IPS-18a (cell line): Measurements from ENCODE around the gene SLC39A6.
"Not testable (repeated sequence)": the region's sequence is repeated elsewhere in the genome, so short reads cannot be mapped to it uniquely, and the experiment has no call there.

Experiments used
- H3K27ac ChIP-seq: one replicate; pipeline ENCODE4 v1.5.1; 2013; ENCODE audit warnings: low read length
- H3K27me3 ChIP-seq: one replicate; pipeline ENCODE4 v1.6.1; 2013; ENCODE audit warnings: mild to moderate bottlenecking, low read length; ENCODE audit not compliant: control insufficient read depth, insufficient read depth
- H3K36me3 ChIP-seq: one replicate; pipeline ENCODE4 v1.6.1; 2013; ENCODE audit warnings: low read depth, low read length; ENCODE audit not compliant: control insufficient read depth
- H3K4me1 ChIP-seq: one replicate; pipeline ENCODE4 v1.6.1; 2013; ENCODE audit warnings: low read depth, low read length; ENCODE audit not compliant: control insufficient read depth
- H3K4me3 ChIP-seq: one replicate; pipeline ENCODE4 v1.5.1; 2013; ENCODE audit warnings: low read length
- H3K9ac ChIP-seq: one replicate; pipeline ENCODE4 v1.6.1; 2013; ENCODE audit warnings: mild to moderate bottlenecking, low read length, moderate library complexity
- H3K9me3 ChIP-seq: one replicate; pipeline ENCODE4 v1.6.1; 2013; ENCODE audit warnings: low read depth, low read length; ENCODE audit not compliant: control insufficient read depth

The SLC39A6 gene

GRCh38 chr18:36129300-36130038 lies at the start of gene SLC39A6, which contains the start of gene ELP2:
TSS of gene SLC39A6 (minus strand) at chr18:36129340. CDS start at chr18:36127007, 2,333 bp downstream.
TSS of gene ELP2 (plus strand) at chr18:36129899. CDS start at chr18:36129934, 35 bp downstream.
- H3K36me3 ChIP-seq = peaks cover 22% of the 10 kb centered on the region
- peak within 1 kb of the TSS; percentile 93 for H3K9ac ChIP-seq
- peaks cover 5% of the 10 kb centered on the region for H3K4me1 ChIP-seq
- H3K4me3 ChIP-seq = peak within 1 kb of the TSS; percentile 99
- H3K27me3 ChIP-seq = no peaks in the 10 kb centered on the region
- H3K27ac ChIP-seq = peak within 1 kb of the TSS; percentile 93
- H3K9me3 ChIP-seq = no peaks in the 10 kb centered on the region

- peaks cover 30% of the 10 kb centered on the region for H3K36me3 ChIP-seq
- no peaks in the 10 kb centered on the region for H3K9me3 ChIP-seq
- H3K27ac ChIP-seq = no peak overlapping the region
- H3K27me3 ChIP-seq = no peaks in the 10 kb centered on the region
- no peak overlapping the region for H3K4me3 ChIP-seq
- no peaks in the 10 kb centered on the region for H3K4me1 ChIP-seq
- H3K9ac ChIP-seq = no peak overlapping the region
Observed at GRCh38 chr18:36177913-36178312, 48.8 kb upstream of the SLC39A6 start.

- H3K36me3 ChIP-seq = peaks cover 41% of the 10 kb centered on the region
- H3K27me3 ChIP-seq = no peaks in the 10 kb centered on the region
- H3K27ac ChIP-seq = no peak overlapping the region
- H3K4me3 ChIP-seq = no peak overlapping the region
- no peaks in the 10 kb centered on the region for H3K9me3 ChIP-seq
- H3K9ac ChIP-seq = no peak overlapping the region
- H3K4me1 ChIP-seq = no peaks in the 10 kb centered on the region
Observed at GRCh38 chr18:36176711-36177110, 47.6 kb upstream of the SLC39A6 start.

GRCh38 chr18:36176177-36176584 lies 47.0 kb upstream of the SLC39A6 start:
- H3K4me1 ChIP-seq = no peaks in the 10 kb centered on the region
- H3K27me3 ChIP-seq = no peaks in the 10 kb centered on the region
- no peak overlapping the region for H3K27ac ChIP-seq
- peaks cover 46% of the 10 kb centered on the region for H3K36me3 ChIP-seq
- no peaks in the 10 kb centered on the region for H3K9me3 ChIP-seq
- H3K9ac ChIP-seq = no peak overlapping the region
- H3K4me3 ChIP-seq = no peak overlapping the region

GRCh38 chr18:36175481-36175880 lies 46.3 kb upstream of the SLC39A6 start:
- Histone ChIP-seq H3K4me1 (no peaks in the 10 kb centered on the region), H3K27ac (no peak overlapping the region), H3K9ac (no peak overlapping the region), H3K4me3 (no peak overlapping the region), H3K36me3 (peaks cover 51% of the 10 kb centered on the region), H3K9me3 (no peaks in the 10 kb centered on the region), H3K27me3 (no peaks in the 10 kb centered on the region)

GRCh38 chr18:36169938-36170337 lies 40.8 kb upstream of the SLC39A6 start:
- Histone ChIP-seq H3K36me3 (peaks cover 65% of the 10 kb centered on the region), H3K9me3 (no peaks in the 10 kb centered on the region), H3K4me1 (no peaks in the 10 kb centered on the region), H3K9ac (no peak overlapping the region), H3K27ac (no peak overlapping the region), H3K4me3 (no peak overlapping the region), H3K27me3 (no peaks in the 10 kb centered on the region)

- not testable (repeated sequence) for H3K9ac ChIP-seq, H3K4me3 ChIP-seq, H3K9me3 ChIP-seq, H3K27me3 ChIP-seq, H3K27ac ChIP-seq, H3K4me1 ChIP-seq
- peaks cover 64% of the 10 kb centered on the region for H3K36me3 ChIP-seq
Observed at GRCh38 chr18:36168296-36168695, 39.2 kb upstream of the SLC39A6 start.

- Histone ChIP-seq H3K36me3 (peaks cover 63% of the 10 kb centered on the region), H3K9me3 (no peaks in the 10 kb centered on the region), H3K4me3 (no peak overlapping the region), H3K4me1 (no peaks in the 10 kb centered on the region), H3K27me3 (no peaks in the 10 kb centered on the region), H3K27ac (no peak overlapping the region), H3K9ac (no peak overlapping the region)
Observed at GRCh38 chr18:36167692-36168218, 38.6 kb upstream of the SLC39A6 start.

GRCh38 chr18:36162981-36163380 lies 33.8 kb upstream of the SLC39A6 start:
- Histone ChIP-seq H3K9ac (no peak overlapping the region), H3K4me3 (no peak overlapping the region), H3K27ac (no peak overlapping the region), H3K4me1 (no peaks in the 10 kb centered on the region), H3K9me3 (no peaks in the 10 kb centered on the region), H3K27me3 (no peaks in the 10 kb centered on the region), H3K36me3 (peaks cover 73% of the 10 kb centered on the region)

- Histone ChIP-seq H3K9ac (no peak overlapping the region), H3K27me3 (no peaks in the 10 kb centered on the region), H3K4me1 (no peaks in the 10 kb centered on the region), H3K36me3 (peaks cover 84% of the 10 kb centered on the region), H3K27ac (no peak overlapping the region), H3K4me3 (no peak overlapping the region), H3K9me3 (no peaks in the 10 kb centered on the region)
Observed at GRCh38 chr18:36160959-36161371, 31.8 kb upstream of the SLC39A6 start.

GRCh38 chr18:36158266-36158867 lies 29.2 kb upstream of the SLC39A6 start:
- no peaks in the 10 kb centered on the region for H3K27me3 ChIP-seq
- H3K4me1 ChIP-seq = no peaks in the 10 kb centered on the region
- no peaks in the 10 kb centered on the region for H3K9me3 ChIP-seq
- no peak overlapping the region for H3K27ac ChIP-seq
- peaks cover 87% of the 10 kb centered on the region for H3K36me3 ChIP-seq
- H3K9ac ChIP-seq = no peak overlapping the region
- no peak overlapping the region for H3K4me3 ChIP-seq
